ENCODE data around the gene KRTAP10-12. TPM values are rescaled to one million over a fixed set of nuclear protein-coding genes. Genes with fewer than 3 reads are reported as not detected.

Gene KRTAP10-12
- total and polyA plus RNA-seq, 2 of the 4 experiments (the other 2 are of a cell fraction) = not detected

DNA sequence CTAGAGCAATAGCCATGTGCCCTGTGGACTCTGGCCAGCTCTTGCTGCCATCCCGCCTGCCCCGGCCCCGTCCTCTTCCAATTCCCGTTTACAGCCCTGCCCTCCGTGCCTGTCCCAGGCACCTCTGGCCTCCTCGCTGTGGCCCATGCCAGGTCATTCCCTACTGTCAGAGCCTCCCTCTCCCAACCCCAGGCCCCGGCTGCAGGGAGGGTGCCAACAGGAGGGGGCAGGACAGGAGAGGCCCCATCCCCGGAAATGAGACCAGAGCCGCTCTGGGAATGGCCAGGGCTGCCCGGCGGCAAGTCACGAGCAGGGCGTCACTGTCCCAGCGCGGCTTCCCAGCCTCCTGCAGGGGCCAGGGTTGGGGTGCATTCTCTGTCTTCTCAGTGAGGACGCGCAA, 37.9 kb downstream of the KRTAP10-12 start:
- Histone ChIP-seq H3K18ac (ENCODE audit: low read depth, low read length) (no peak overlapping the region), H2BK20ac (ENCODE audit: low read depth, low read length) (no peak overlapping the region), H3K4me2 (ENCODE audit: low read depth, low read length) (no peak overlapping the region), H3K4ac (ENCODE audit: low read depth, low read length) (no peak overlapping the region), H3K9me1 (ENCODE audit: insufficient read depth, low read length) (no peaks in the 10 kb centered on the region), H2AFZ (replicated peaks; ENCODE audit: low read length, poor library complexity) (no peak overlapping the region), H3K14ac (replicated peaks; ENCODE audit: low read depth, low read length) (no peak overlapping the region), H3K9me3 (ENCODE audit: control insufficient read depth, insufficient read depth, low read length) (peaks cover 37% of the 10 kb centered on the region), H2BK5ac (ENCODE audit: low read depth, low read length, poor library complexity, severe bottlenecking) (no peak overlapping the region), H2AK9ac (replicated peaks; ENCODE audit: low read depth, low read length, poor library complexity) (no peak overlapping the region), H3K4me1 (ENCODE audit: control insufficient read depth, insufficient read depth, low read length) (no peaks in the 10 kb centered on the region), H2BK15ac (ENCODE audit: low read depth, low read length) (no peak overlapping the region), H2AK5ac (ENCODE audit: low read depth, low read length) (no peak overlapping the region), H3K56ac (ENCODE audit: extremely low read depth, insufficient read depth, low read length) (no peak overlapping the region), H4K5ac (ENCODE audit: low read depth, low read length) (no peak overlapping the region), H3K27me3 (ENCODE audit: control insufficient read depth, insufficient read depth, low read length) (peaks cover 12% of the 10 kb centered on the region), H3K9ac (ENCODE audit: low read depth, low read length) (no peak overlapping the region), H4K8ac (ENCODE audit: low read depth in 2 of 2, low read length in 2 of 2) (no peak overlapping the region), H3K4me3 (ENCODE audit: insufficient read depth, low read depth, low read length) (no peak overlapping the region), H4K20me1 (ENCODE audit: insufficient read depth, low read length) (no peaks in the 10 kb centered on the region), H3K27ac (ENCODE audit: insufficient read depth, low read length) (no peak overlapping the region), H4K91ac (ENCODE audit: insufficient read depth, low read depth, low read length) (no peak overlapping the region), H3K36me3 (ENCODE audit: control insufficient read depth, insufficient read depth, low read length) (no peaks in the 10 kb centered on the region), H3K23ac (ENCODE audit: low read depth, low read length) (no peak overlapping the region), H2BK120ac (ENCODE audit: low read depth, low read length) (no peak overlapping the region), H3K79me1 (ENCODE audit: low read depth in 1 of 2, low read length in 2 of 2) (no peaks in the 10 kb centered on the region)
- TF ChIP-seq, protein P1, sequence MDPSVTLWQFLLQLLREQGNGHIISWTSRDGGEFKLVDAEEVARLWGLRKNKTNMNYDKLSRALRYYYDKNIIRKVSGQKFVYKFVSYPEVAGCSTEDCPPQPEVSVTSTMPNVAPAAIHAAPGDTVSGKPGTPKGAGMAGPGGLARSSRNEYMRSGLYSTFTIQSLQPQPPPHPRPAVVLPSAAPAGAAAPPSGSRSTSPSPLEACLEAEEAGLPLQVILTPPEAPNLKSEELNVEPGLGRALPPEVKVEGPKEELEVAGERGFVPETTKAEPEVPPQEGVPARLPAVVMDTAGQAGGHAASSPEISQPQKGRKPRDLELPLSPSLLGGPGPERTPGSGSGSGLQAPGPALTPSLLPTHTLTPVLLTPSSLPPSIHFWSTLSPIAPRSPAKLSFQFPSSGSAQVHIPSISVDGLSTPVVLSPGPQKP (IDR thresholded peaks at IDR 0.05; ENCODE audit: borderline replicate concordance, low read depth, low read length) = no peak
- TF ChIP-seq NFE2L2 (IDR thresholded peaks at IDR 0.05; ENCODE audit: low read depth, low read length) = no peak
- no peak for TF ChIP-seq CHD1 (IDR thresholded peaks at IDR 0.05; ENCODE audit: low read depth, low read length)
- no peak for TF ChIP-seq POLR2A (IDR thresholded peaks at IDR 0.05; ENCODE audit: low read depth, low read length)
- TF ChIP-seq BHLHE40 (IDR thresholded peaks at IDR 0.05; ENCODE audit: low read depth, low read length) = no peak
- no peak for TF ChIP-seq RFX5 (IDR thresholded peaks at IDR 0.05; ENCODE audit: low read depth, low read length)
- TF ChIP-seq, protein P2, sequence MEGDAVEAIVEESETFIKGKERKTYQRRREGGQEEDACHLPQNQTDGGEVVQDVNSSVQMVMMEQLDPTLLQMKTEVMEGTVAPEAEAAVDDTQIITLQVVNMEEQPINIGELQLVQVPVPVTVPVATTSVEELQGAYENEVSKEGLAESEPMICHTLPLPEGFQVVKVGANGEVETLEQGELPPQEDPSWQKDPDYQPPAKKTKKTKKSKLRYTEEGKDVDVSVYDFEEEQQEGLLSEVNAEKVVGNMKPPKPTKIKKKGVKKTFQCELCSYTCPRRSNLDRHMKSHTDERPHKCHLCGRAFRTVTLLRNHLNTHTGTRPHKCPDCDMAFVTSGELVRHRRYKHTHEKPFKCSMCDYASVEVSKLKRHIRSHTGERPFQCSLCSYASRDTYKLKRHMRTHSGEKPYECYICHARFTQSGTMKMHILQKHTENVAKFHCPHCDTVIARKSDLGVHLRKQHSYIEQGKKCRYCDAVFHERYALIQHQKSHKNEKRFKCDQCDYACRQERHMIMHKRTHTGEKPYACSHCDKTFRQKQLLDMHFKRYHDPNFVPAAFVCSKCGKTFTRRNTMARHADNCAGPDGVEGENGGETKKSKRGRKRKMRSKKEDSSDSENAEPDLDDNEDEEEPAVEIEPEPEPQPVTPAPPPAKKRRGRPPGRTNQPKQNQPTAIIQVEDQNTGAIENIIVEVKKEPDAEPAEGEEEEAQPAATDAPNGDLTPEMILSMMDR (conservative IDR thresholded peaks at IDR 0.05; ENCODE audit: low read depth, low read length) = no peak
- POLR2A ChIA-PET (ENCODE audit: unreplicated experiment) = no interaction called here
- no CpG with 5 or more reads among the region's 17 CpGs for WGBS, 2 experiments (ENCODE audit: extremely low coverage in 2 of 2, insufficient read length in 1 of 2)
- DNase-seq (no peak), ATAC-seq (ENCODE audit: low read depth) (no peak)
- no TSS peak for BruUV-seq (replicated peaks)
- intact Hi-C loops (cut with micrococcal nuclease) = no loop called here
- dilution Hi-C loops (cut with HindIII; ENCODE audit: low sequenced_read_pairs, unreplicated experiment) = no loop called here
- in situ Hi-C loops (cut with MboI; ENCODE audit: low sequenced_read_pairs) = no loop called here
- CTCF ChIA-PET = no interaction called here
